Activated T-helper 2 cell treated with anti-CD3 and anti-CD28 coated beads, Interferon-gamma antibody, Interleukin-2, Interleukin-4, amounts not matched to agents 10 μg/mL and 5 μg/mL and 100 μg/mL, durations not matched to agents 14 hours and 24 hours and 36 hours (primary cell): ENCODE measurements around the gene UBE2N. TPM values are rescaled to one million over a fixed set of nuclear protein-coding genes. Genes with fewer than 3 reads are reported as not detected.
"Not testable (repeated sequence)": the region's sequence is repeated elsewhere in the genome, so short reads cannot be mapped to it uniquely, and the experiment has no call there.

Experiments
- DNase-seq: peaks from one replicate; pipeline ENCODE4 v3.0.0; 2021; ENCODE audit warnings: low spot score
- H3K27ac Mint-ChIP-seq: one replicate; pipeline ENCODE4 v1.8.0; 2021; ENCODE audit warnings: mixed read lengths
- H3K27me3 Mint-ChIP-seq: one replicate; pipeline ENCODE4 v1.8.0; 2021; ENCODE audit warnings: low read depth, mixed read lengths
- H3K36me3 Mint-ChIP-seq: one replicate; pipeline ENCODE4 v1.8.0; 2021; ENCODE audit warnings: low read depth, mixed read lengths
- H3K4me1 Mint-ChIP-seq: one replicate; pipeline ENCODE4 v1.8.0; 2021; ENCODE audit warnings: low read depth, mixed read lengths
- H3K4me3 Mint-ChIP-seq: one replicate; pipeline ENCODE4 v1.8.0; 2021; ENCODE audit warnings: low read depth, mild to moderate bottlenecking, moderate library complexity, mixed read lengths
- H3K9me3 Mint-ChIP-seq: one replicate; pipeline ENCODE4 v1.8.0; 2021; ENCODE audit warnings: mixed read lengths
- intact Hi-C: fragments of 100-400 bp; cut with micrococcal nuclease; formaldehyde crosslinking; loops from one replicate; pipeline ENCODE4 v1.15.1; 2023
- total RNA-seq: library from RNA; stranded (reverse); gene quantifications from 2 replicates; pipeline ENCODE4 v1.2.3, GENCODE V29; 2022

The UBE2N gene
- total RNA-seq, 1 donor from 2014 or later: 258 TPM

- peaks cover 16% of the 10 kb centered on the region for H3K36me3 Mint-ChIP-seq
These were observed 1.5 kb downstream of the UBE2N start for GRCh38 chr12:93440043-93440835.

DNA sequence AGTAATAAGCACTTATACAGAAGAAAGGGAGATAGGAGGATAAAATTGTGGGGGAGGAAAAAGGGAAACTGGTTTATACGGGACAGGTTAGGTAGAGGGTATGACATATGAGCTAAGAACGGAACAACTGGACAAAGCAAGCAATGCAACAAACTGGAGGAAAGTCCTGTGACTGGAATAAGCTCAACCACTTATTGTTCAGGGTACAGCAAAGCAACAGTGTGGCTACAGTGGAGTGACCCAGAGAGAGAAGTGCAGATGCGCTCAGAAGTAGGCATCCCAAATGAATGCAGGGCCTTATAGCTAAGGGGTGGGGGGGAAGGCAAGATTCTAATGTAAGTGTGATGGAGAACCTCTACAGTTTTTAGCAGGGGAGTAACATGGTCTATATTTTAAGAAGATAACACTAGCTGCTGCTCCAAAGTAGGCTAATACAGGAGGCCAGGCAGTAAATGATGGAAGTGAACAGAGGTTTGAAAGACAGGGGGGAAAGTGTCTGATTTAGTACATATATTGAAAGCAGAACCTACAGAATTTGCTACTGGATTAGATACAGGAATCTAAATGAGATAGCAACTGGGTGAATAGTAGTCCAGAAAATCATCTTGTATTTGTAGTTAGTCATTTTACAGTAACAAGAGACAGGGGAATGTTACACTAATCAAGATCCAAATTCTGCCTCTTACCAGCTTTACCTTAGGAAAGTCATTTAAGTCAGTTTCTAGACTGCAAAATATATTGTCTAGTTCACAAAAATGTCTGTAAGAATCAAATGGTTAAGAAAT is 3.3 kb downstream of the UBE2N start:
- no peaks in the 10 kb centered on the region for H3K9me3 Mint-ChIP-seq
- H3K27me3 Mint-ChIP-seq: no peaks in the 10 kb centered on the region
- H3K4me3 Mint-ChIP-seq: peak overlapping the region; percentile 5
- peaks cover 16% of the 10 kb centered on the region for H3K36me3 Mint-ChIP-seq
- no peak for DNase-seq
- H3K4me1 Mint-ChIP-seq: peaks cover 52% of the 10 kb centered on the region
- intact Hi-C loops: loop anchor here (10.0 kb wide), 2 partner anchors 346 to 1776 kb away; partner anchors contain the start of genes FGD6 and VEZT
- H3K27ac Mint-ChIP-seq: no peak overlapping the region

More at GRCh38 chr12:93440043-93440835, 1.5 kb downstream of the UBE2N start:
- intact Hi-C loops: loop anchor here (2.0 to 10.0 kb wide), 5 partner anchors 19 to 513 kb away; partner anchors contain the start of genes CRADD, EEA1 and SOCS2
- DNase-seq: no peak
- Mint-ChIP-seq H3K27me3 (no peaks in the 10 kb centered on the region), H3K4me1 (peaks cover 46% of the 10 kb centered on the region), H3K4me3 (peak overlapping the region; percentile 98), H3K9me3 (no peaks in the 10 kb centered on the region), H3K27ac (peak overlapping the region; percentile 94)

DNA sequence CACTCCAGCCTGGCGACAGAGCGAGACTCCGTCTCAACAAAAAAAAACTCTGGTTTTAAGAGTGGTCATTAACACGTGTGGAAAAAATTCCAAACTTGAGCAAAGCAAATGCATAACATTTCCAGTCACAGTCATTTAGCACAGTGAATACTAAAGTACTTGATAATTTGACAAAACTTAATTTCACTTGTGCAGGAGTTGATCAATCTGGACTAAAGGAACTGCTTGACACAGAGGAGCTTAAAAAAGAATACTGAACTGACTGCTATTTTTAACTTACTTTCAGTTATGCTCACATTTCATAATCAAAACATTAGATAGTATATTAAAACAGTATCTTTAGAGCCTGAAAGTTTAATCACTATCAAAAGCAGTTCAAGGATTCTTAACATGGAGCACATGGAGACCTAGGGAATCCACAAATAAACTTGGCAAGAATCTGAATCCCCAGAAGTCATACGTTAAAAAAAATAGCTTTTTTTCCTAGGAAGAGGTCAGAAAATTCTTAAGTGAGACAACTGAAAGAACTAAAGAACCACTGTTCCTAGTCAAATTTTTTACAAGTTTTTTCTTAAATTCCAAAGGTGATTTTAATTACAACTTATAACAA is 7.4 kb downstream of the UBE2N start:
- H3K36me3 Mint-ChIP-seq: peaks cover 17% of the 10 kb centered on the region
- no peak overlapping the region for H3K4me3 Mint-ChIP-seq
- H3K27ac Mint-ChIP-seq: no peak overlapping the region
- DNase-seq: no peak
- intact Hi-C loops: loop anchor here (10.0 kb wide), 2 partner anchors 350 to 1780 kb away; partner anchors contain the start of genes FGD6 and VEZT
- no peaks in the 10 kb centered on the region for H3K27me3 Mint-ChIP-seq
- peaks cover 46% of the 10 kb centered on the region for H3K4me1 Mint-ChIP-seq
- H3K9me3 Mint-ChIP-seq: no peaks in the 10 kb centered on the region

GRCh38 chr12:93432031-93432430 is 9.7 kb downstream of the UBE2N start:
- Mint-ChIP-seq H3K27ac (peak overlapping the region; percentile 9), H3K4me1 (peaks cover 37% of the 10 kb centered on the region), H3K36me3 (peaks cover 26% of the 10 kb centered on the region)
- not testable (repeated sequence) for H3K27me3 Mint-ChIP-seq, DNase-seq, H3K4me3 Mint-ChIP-seq, H3K9me3 Mint-ChIP-seq
- intact Hi-C loops: loop anchor here (10.0 kb wide), 2 partner anchors 353 to 1783 kb away; partner anchors contain the start of genes FGD6 and VEZT

- H3K4me3 Mint-ChIP-seq: no peak overlapping the region
- intact Hi-C loops: loop anchor here (10.0 kb wide), 2 partner anchors 355 to 1785 kb away; partner anchors contain the start of genes FGD6 and VEZT
These were observed 11.5 kb downstream of the UBE2N start for GRCh38 chr12:93430280-93430679.

GRCh38 chr12:93429852-93430251 is 11.9 kb downstream of the UBE2N start:
- Mint-ChIP-seq H3K9me3 (no peaks in the 10 kb centered on the region), H3K27me3 (no peaks in the 10 kb centered on the region), H3K4me3 (no peak overlapping the region), H3K4me1 (peaks cover 43% of the 10 kb centered on the region), H3K36me3 (peaks cover 25% of the 10 kb centered on the region), H3K27ac (no peak overlapping the region)
- no peak for DNase-seq
- intact Hi-C loops: loop anchor here (10.0 kb wide), 2 partner anchors 355 to 1785 kb away; partner anchors contain the start of genes FGD6 and VEZT

More at GRCh38 chr12:93430280-93430679, 11.5 kb downstream of the UBE2N start:
- H3K9me3 Mint-ChIP-seq: no peaks in the 10 kb centered on the region
- H3K4me1 Mint-ChIP-seq: peaks cover 43% of the 10 kb centered on the region
- H3K36me3 Mint-ChIP-seq: peaks cover 25% of the 10 kb centered on the region
- DNase-seq: no peak
- no peaks in the 10 kb centered on the region for H3K27me3 Mint-ChIP-seq
- H3K27ac Mint-ChIP-seq: no peak overlapping the region

GRCh38 chr12:93429448-93429847 is 12.3 kb downstream of the UBE2N start:
- peaks cover 46% of the 10 kb centered on the region for H3K4me1 Mint-ChIP-seq
- intact Hi-C loops: no loop called here

DNA sequence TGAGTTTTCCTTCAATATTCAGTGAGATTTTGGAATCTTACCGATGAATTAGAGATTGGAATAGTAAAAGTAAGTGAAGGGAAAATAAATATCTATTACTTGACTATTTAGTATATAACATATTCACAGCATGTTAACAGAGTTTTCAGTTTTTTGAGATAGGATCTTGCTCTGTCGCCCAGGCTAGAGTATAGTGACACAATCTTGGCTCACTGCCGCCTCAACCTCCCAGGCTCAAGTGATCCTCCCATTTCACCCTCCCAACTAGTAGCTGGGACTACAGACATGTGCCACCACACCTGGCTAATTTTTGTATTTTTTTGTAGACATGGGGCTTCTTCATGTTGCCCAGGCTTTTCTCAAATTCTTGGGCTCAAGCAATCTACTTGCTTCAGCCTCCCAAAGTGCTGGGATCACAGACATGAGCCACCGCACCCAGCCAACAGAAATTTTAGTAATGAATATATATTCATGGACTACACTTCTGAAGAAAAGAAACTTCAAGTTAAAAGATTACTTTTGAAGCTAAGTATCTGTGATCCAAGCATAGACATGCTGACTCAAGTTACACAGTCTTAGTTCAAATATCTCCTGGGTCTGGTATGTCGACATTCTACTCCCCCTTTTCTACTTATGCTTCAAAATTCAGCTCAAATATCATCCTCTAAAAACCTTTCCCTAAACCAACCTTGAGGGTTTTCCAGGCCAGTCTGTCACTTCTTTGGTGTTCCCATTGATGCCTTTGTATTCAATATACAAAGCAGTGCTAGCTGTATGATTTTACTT is 13.8 kb downstream of the UBE2N start:
- H3K27me3 Mint-ChIP-seq: no peaks in the 10 kb centered on the region
- intact Hi-C loops: no loop called here
- H3K4me3 Mint-ChIP-seq: no peak overlapping the region
- DNase-seq: no peak
- peaks cover 25% of the 10 kb centered on the region for H3K36me3 Mint-ChIP-seq
- no peaks in the 10 kb centered on the region for H3K9me3 Mint-ChIP-seq
- no peak overlapping the region for H3K27ac Mint-ChIP-seq
- peaks cover 49% of the 10 kb centered on the region for H3K4me1 Mint-ChIP-seq

More at GRCh38 chr12:93429448-93429847, 12.3 kb downstream of the UBE2N start:
- no peaks in the 10 kb centered on the region for H3K9me3 Mint-ChIP-seq
- no peaks in the 10 kb centered on the region for H3K27me3 Mint-ChIP-seq
- no peak for DNase-seq
- peaks cover 25% of the 10 kb centered on the region for H3K36me3 Mint-ChIP-seq
- H3K4me3 Mint-ChIP-seq: no peak overlapping the region
- no peak overlapping the region for H3K27ac Mint-ChIP-seq

DNA sequence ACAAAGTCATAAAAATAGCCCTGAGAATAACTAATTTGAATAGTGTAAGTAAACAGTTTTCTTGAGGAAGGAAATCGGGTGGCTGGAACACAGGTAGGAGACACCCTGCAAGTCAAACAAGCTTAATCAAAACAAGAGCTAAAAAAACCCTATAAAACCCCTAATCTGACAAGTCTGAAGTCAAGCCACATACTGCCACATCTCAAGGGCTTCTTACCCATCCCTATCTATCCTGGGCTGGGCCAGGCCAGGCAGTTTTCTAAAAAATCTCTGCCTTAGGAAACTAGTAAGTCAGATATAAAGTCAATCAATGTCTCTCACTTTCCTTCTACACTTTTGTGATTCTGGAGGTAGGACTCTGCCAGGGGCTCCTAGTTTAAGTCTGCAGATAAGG is 15.3 kb downstream of the UBE2N start:
- Mint-ChIP-seq H3K27me3 (no peaks in the 10 kb centered on the region), H3K4me3 (no peak overlapping the region), H3K36me3 (peaks cover 30% of the 10 kb centered on the region), H3K9me3 (no peaks in the 10 kb centered on the region), H3K27ac (no peak overlapping the region), H3K4me1 (peaks cover 56% of the 10 kb centered on the region)
- intact Hi-C loops: no loop called here
- DNase-seq: no peak

GRCh38 chr12:93425736-93426411 is 15.9 kb downstream of the UBE2N start:
- no peak for DNase-seq
- Mint-ChIP-seq H3K27me3 (no peaks in the 10 kb centered on the region), H3K4me3 (no peak overlapping the region), H3K36me3 (peaks cover 30% of the 10 kb centered on the region), H3K27ac (no peak overlapping the region), H3K9me3 (no peaks in the 10 kb centered on the region), H3K4me1 (peaks cover 59% of the 10 kb centered on the region)
- intact Hi-C loops: no loop called here

DNA sequence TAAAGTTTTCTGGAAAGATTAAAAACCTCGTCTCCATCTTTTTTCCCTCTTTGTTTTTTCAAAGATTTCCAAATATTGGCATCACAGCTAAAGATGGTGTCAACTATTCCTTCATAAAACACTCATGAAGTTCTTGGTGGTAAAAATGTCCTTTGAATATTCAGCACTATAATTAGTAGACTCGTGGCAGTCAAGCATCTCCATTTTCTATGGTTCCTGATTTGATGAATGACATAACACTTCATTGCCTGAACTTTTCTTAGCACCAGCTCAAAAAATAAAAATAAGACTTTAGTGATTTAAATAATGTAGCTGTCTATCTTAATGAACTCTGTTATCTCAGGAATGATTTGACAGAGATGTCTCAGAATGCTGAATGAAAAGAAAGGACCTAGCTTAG is 19.7 kb downstream of the UBE2N start:
- peaks cover 68% of the 10 kb centered on the region for H3K4me1 Mint-ChIP-seq
- H3K27ac Mint-ChIP-seq: no peak overlapping the region
- peaks cover 15% of the 10 kb centered on the region for H3K36me3 Mint-ChIP-seq
- no peak overlapping the region for H3K4me3 Mint-ChIP-seq
- no peaks in the 10 kb centered on the region for H3K9me3 Mint-ChIP-seq
- no peak for DNase-seq
- no peaks in the 10 kb centered on the region for H3K27me3 Mint-ChIP-seq
- intact Hi-C loops: no loop called here
